Suprapubic skin (tissue), 4 donors: ENCODE results near the gene MRGPRG. TPM values are rescaled to one million over a fixed set of nuclear protein-coding genes. Genes with fewer than 3 reads are reported as not detected.

ENCODE experiments used
- DNase-seq, 2 donors: peaks; one replicate each; pipeline ENCODE4 v3.0.0-alpha.2; 2019; ENCODE audit warnings: low spot score in 2 of 2
- H3K27ac ChIP-seq: fragments of 200-600 bp; sonication (generic); one replicate; pipeline ENCODE4 v1.5.1; 2019
- H3K27me3 ChIP-seq: fragments of 200-600 bp; sonication (generic); one replicate; pipeline ENCODE4 v1.5.1; 2019
- H3K36me3 ChIP-seq: fragments of 200-600 bp; sonication (generic); one replicate; pipeline ENCODE4 v1.5.1; 2019
- H3K4me1 ChIP-seq: fragments of 200-600 bp; sonication (generic); one replicate; pipeline ENCODE4 v1.5.1; 2019
- H3K4me3 ChIP-seq: fragments of 200-600 bp; sonication (generic); one replicate; pipeline ENCODE4 v1.5.1; 2019; ENCODE audit warnings: mild to moderate bottlenecking
- H3K9me3 ChIP-seq: fragments of 200-600 bp; sonication (generic); one replicate; pipeline ENCODE4 v1.5.1; 2019
- CTCF ChIP-seq, 2 donors: fragments of 200-600 bp in 1 of 2; fragments of 450-650 bp in 1 of 2; sonication (generic) in 1 of 2; IDR thresholded peaks; one replicate each; pipeline ENCODE4 v1.5.1; 2016 to 2019; ENCODE audit warnings: antibody characterized with exemption in 2 of 2, mild to moderate bottlenecking in 1 of 2, moderate library complexity in 1 of 2
- EP300 ChIP-seq: sonication (generic); formaldehyde crosslinking; IDR thresholded peaks from one replicate; pipeline ENCODE4 v1.6.1; 2017; ENCODE audit warnings: antibody characterized with exemption
- POLR2A ChIP-seq, 2 donors: fragments of 450-650 bp; IDR thresholded peaks; one replicate each; pipeline ENCODE4 v1.6.1; 2017; ENCODE audit warnings: antibody characterized with exemption in 2 of 2, mild to moderate bottlenecking in 2 of 2, moderate library complexity in 2 of 2
- POLR2AphosphoS5 ChIP-seq, 3 donors: sonication (generic); formaldehyde crosslinking; IDR thresholded peaks; one replicate each; pipeline ENCODE4 v1.6.1; 2017; ENCODE audit warnings: antibody characterized with exemption in 3 of 3
- WGBS: methylation state at CpG from one replicate; pipeline ENCODE4 v1.1.5; 2018; 5-methylcytosine and 5-hydroxymethylcytosine counted together
- total RNA-seq, 4 donors: library from RNA; depleted of rRNA; stranded (reverse); fragments of >200 nt; gene quantifications; one replicate each; pipeline ENCODE4 v1.1.0, GENCODE V29; 2016

MRGPRG gene
- total RNA-seq, 4 donors from 2014 or later = not detected

- Histone ChIP-seq H3K4me3 (no peak overlapping the region), H3K36me3 (no peaks in the 10 kb centered on the region), H3K27me3 (no peaks in the 10 kb centered on the region), H3K4me1 (no peaks in the 10 kb centered on the region), H3K27ac (no peak overlapping the region), H3K9me3 (no peaks in the 10 kb centered on the region)
- TF ChIP-seq EP300 (no peak), POLR2A (IDR thresholded peaks at IDR 0.05) (no peak), CTCF (IDR thresholded peaks at IDR 0.05) (no peak), POLR2AphosphoS5 (IDR thresholded peaks at IDR 0.05) (no peak)
- WGBS = 71% methylated on average over 15 of the region's 15 CpGs
- no peak for DNase-seq
These were observed 29.3 kb downstream of the MRGPRG start for GRCh38 chr11:3189196-3189843.

- H3K9me3 ChIP-seq = no peaks in the 10 kb centered on the region
- H3K36me3 ChIP-seq = no peaks in the 10 kb centered on the region
- TF ChIP-seq EP300 (no peak), POLR2A (IDR thresholded peaks at IDR 0.05) (no peak), POLR2AphosphoS5 (IDR thresholded peaks at IDR 0.05) (no peak)
- H3K27me3 ChIP-seq = no peaks in the 10 kb centered on the region
- DNase-seq = peak in 1 of 2 donors; percentile 72
- WGBS = 91% methylated on average over 17 of the region's 17 CpGs
- no peak overlapping the region for H3K4me3 ChIP-seq
- no peak overlapping the region for H3K27ac ChIP-seq
- no peaks in the 10 kb centered on the region for H3K4me1 ChIP-seq
These were observed 30.0 kb downstream of the MRGPRG start for GRCh38 chr11:3188496-3189195.

- no peaks in the 10 kb centered on the region for H3K4me1 ChIP-seq
- no peak for DNase-seq
- WGBS = 80% methylated on average over 11 of the region's 11 CpGs
- H3K27me3 ChIP-seq = no peaks in the 10 kb centered on the region
- H3K36me3 ChIP-seq = no peaks in the 10 kb centered on the region
- H3K9me3 ChIP-seq = no peaks in the 10 kb centered on the region
- no peak overlapping the region for H3K4me3 ChIP-seq
- H3K27ac ChIP-seq = no peak overlapping the region
- no peak for TF ChIP-seq POLR2A (IDR thresholded peaks at IDR 0.05)
- TF ChIP-seq CTCF (IDR thresholded peaks at IDR 0.05) = no peak
- TF ChIP-seq POLR2AphosphoS5 (IDR thresholded peaks at IDR 0.05) = no peak
- no peak for TF ChIP-seq EP300
These were observed 32.3 kb downstream of the MRGPRG start for GRCh38 chr11:3186166-3186953.

- Histone ChIP-seq H3K27ac (no peak overlapping the region), H3K27me3 (no peaks in the 10 kb centered on the region), H3K36me3 (no peaks in the 10 kb centered on the region), H3K9me3 (no peaks in the 10 kb centered on the region), H3K4me1 (no peaks in the 10 kb centered on the region), H3K4me3 (no peak overlapping the region)
- no peak for TF ChIP-seq POLR2AphosphoS5 (IDR thresholded peaks at IDR 0.05)
- TF ChIP-seq POLR2A (IDR thresholded peaks at IDR 0.05) = no peak
- TF ChIP-seq CTCF (IDR thresholded peaks at IDR 0.05) = no peak
- TF ChIP-seq EP300 = no peak
- WGBS = 90% methylated on average over 11 of the region's 11 CpGs
- no peak for DNase-seq
These were observed 33.8 kb downstream of the MRGPRG start for GRCh38 chr11:3184732-3185347.

GRCh38 chr11:3183523-3183922 lies 35.1 kb downstream of the MRGPRG start:
- no peak overlapping the region for H3K27ac ChIP-seq
- 83% methylated on average over 6 of the region's 6 CpGs for WGBS
- no peak overlapping the region for H3K4me3 ChIP-seq
- no peak for TF ChIP-seq EP300
- TF ChIP-seq POLR2AphosphoS5 (IDR thresholded peaks at IDR 0.05) = no peak
- no peak for TF ChIP-seq POLR2A (IDR thresholded peaks at IDR 0.05)
- no peak for TF ChIP-seq CTCF (IDR thresholded peaks at IDR 0.05)
- H3K4me1 ChIP-seq = no peaks in the 10 kb centered on the region
- H3K27me3 ChIP-seq = no peaks in the 10 kb centered on the region
- no peaks in the 10 kb centered on the region for H3K9me3 ChIP-seq
- DNase-seq = no peak
- H3K36me3 ChIP-seq = no peaks in the 10 kb centered on the region
